Transverse colon (tissue), 4 donors: ENCODE data around the gene PMPCA. TPM values are rescaled to one million over a fixed set of nuclear protein-coding genes. Genes with fewer than 3 reads are reported as not detected.

Experiments used
- DNase-seq: peaks from one replicate; pipeline ENCODE4 v3.0.0-alpha.2; 2019
- H3K27ac ChIP-seq, 4 donors: fragments of 200-600 bp; sonication (generic); 2 replicates each; pipeline ENCODE4 v1.5.1; 2016 to 2018; ENCODE audit warnings: inconsistent platforms in 4 of 4
- H3K27me3 ChIP-seq: fragments of 200-600 bp; sonication (generic); 2 replicates; pipeline ENCODE4 v1.5.1; 2017; ENCODE audit warnings: inconsistent platforms
- H3K36me3 ChIP-seq, 4 donors: fragments of 200-600 bp; sonication (generic); 2 replicates each; pipeline ENCODE4 v1.5.1; 2017 to 2019; ENCODE audit warnings: inconsistent platforms in 4 of 4
- H3K4me1 ChIP-seq, 4 donors: fragments of 200-600 bp; sonication (generic); 2 replicates each; pipeline ENCODE4 v1.5.1; 2017 to 2020; ENCODE audit warnings: inconsistent platforms in 4 of 4
- H3K4me3 ChIP-seq, 4 donors: fragments of 200-600 bp; sonication (generic); 1 replicate in 1 of 4; 2 replicates in 3 of 4; pipeline versions ENCODE4 v1.5.1 to v1.6.1; 2017 to 2019; ENCODE audit warnings: inconsistent platforms in 4 of 4
- H3K9me3 ChIP-seq, 2 donors: fragments of 200-600 bp; sonication (generic); 2 replicates each; pipeline ENCODE4 v1.5.1; 2017 to 2019; ENCODE audit warnings: inconsistent platforms in 2 of 2
- CTCF ChIP-seq, 5 experiments: fragments of 200-600 bp in 3 of 5; fragments of 450-650 bp in 2 of 5; sonication (generic) in 3 of 5; IDR thresholded peaks; 1 replicate in 2 of 5; 2 replicates in 3 of 5; pipeline ENCODE4 v1.5.1; 2016 to 2017; ENCODE audit warnings: antibody characterized with exemption in 5 of 5, inconsistent platforms in 3 of 5, mild to moderate bottlenecking in 2 of 5, moderate library complexity in 1 of 5
- EP300 ChIP-seq: sonication (generic); formaldehyde crosslinking; IDR thresholded peaks from one replicate; pipeline ENCODE4 v1.6.1; 2017; ENCODE audit warnings: antibody characterized with exemption, low read depth
- POLR2A ChIP-seq: fragments of 450-650 bp; IDR thresholded peaks from one replicate; pipeline ENCODE4 v1.6.1; 2016; ENCODE audit warnings: antibody characterized with exemption, mild to moderate bottlenecking, moderate library complexity
- POLR2AphosphoS5 ChIP-seq, 3 donors: sonication (generic); formaldehyde crosslinking; IDR thresholded peaks; one replicate each; pipeline ENCODE4 v1.6.1; 2016; ENCODE audit warnings: antibody characterized with exemption in 3 of 3
- WGBS, 2 donors: methylation state at CpG; one replicate each; pipeline ENCODE4 v1.1.5; 2018; ENCODE audit warnings: low coverage in 1 of 2; 5-methylcytosine and 5-hydroxymethylcytosine counted together
- in situ Hi-C, 4 donors: fragments of 200-750 bp; cut with MboI; loops; one replicate each; pipeline versions ENCODE4 v1.15.0 to v1.15.1; 2017; ENCODE audit warnings: low sequenced_read_pairs in 3 of 4, low pct_ligation_motif_present in 1 of 4, low pct_unique_long_range_greater_than_20kb in 1 of 4
- intact Hi-C: fragments of 100-400 bp; cut with DNase I; formaldehyde crosslinking; loops from one replicate; pipeline ENCODE4 v1.15.1; 2023; ENCODE audit warnings: low total_unique reads
- total RNA-seq, 4 donors: library from RNA; depleted of rRNA; stranded (reverse); fragments of >200 nt; gene quantifications; one replicate each; pipeline ENCODE4 v1.1.0, GENCODE V29; 2016

The PMPCA gene
- total RNA-seq, 4 donors from 2014 or later: 24.3 to 61.3 (median 45.8) TPM

- in situ Hi-C loops: no loop called here
- Histone ChIP-seq H3K4me3 (no peak overlapping the region), H3K9me3 (no peaks in the 10 kb centered on the region), H3K27me3 (no peaks in the 10 kb centered on the region), H3K36me3 (peaks cover 0 to 71% (median 32%) of the 10 kb centered on the region in 4 donors), H3K4me1 (no peaks in the 10 kb centered on the region), H3K27ac (no peak overlapping the region)
- intact Hi-C loops: no loop called here
- TF ChIP-seq EP300 (no peak), POLR2A (no peak), CTCF (IDR thresholded peaks at IDR 0.05) (no peak), POLR2AphosphoS5 (IDR thresholded peaks at IDR 0.05) (no peak)
- no peak for DNase-seq
- 96% methylated on average over 30 of the region's 30 CpGs; no CpG with 5 or more reads in 1 of the 2 donors for WGBS, 2 donors
Measured at GRCh38 chr9:136466155-136466541, 55.7 kb downstream of the PMPCA start.

- Histone ChIP-seq H3K4me3 (no peak overlapping the region), H3K4me1 (no peaks in the 10 kb centered on the region), H3K9me3 (no peaks in the 10 kb centered on the region), H3K27ac (no peak overlapping the region), H3K27me3 (no peaks in the 10 kb centered on the region), H3K36me3 (peaks cover 0 to 68% (median 38%) of the 10 kb centered on the region in 4 donors)
- in situ Hi-C loops (no loop called here), intact Hi-C loops (no loop called here)
- WGBS, 2 donors: 89 to 91% methylated on average over 10 to 15 of the region's 15 CpGs
- DNase-seq: no peak
- TF ChIP-seq EP300 (no peak), POLR2AphosphoS5 (IDR thresholded peaks at IDR 0.05) (no peak), POLR2A (no peak), CTCF (IDR thresholded peaks at IDR 0.05) (no peak)
Measured at GRCh38 chr9:136467766-136468165, 57.3 kb downstream of the PMPCA start.

GRCh38 chr9:136470356-136470755 lies 59.9 kb downstream of the PMPCA start:
- peaks cover 0 to 53% (median 29%) of the 10 kb centered on the region in 4 donors for H3K36me3 ChIP-seq

GRCh38 chr9:136470792-136471469 lies 60.5 kb downstream of the PMPCA start:
- intact Hi-C loops: no loop called here
- TF ChIP-seq EP300 (no peak), POLR2AphosphoS5 (IDR thresholded peaks at IDR 0.05) (no peak), POLR2A (no peak), CTCF (IDR thresholded peaks at IDR 0.05) (no peak)
- WGBS, 2 donors: 86 to 94% methylated on average over 2 to 12 of the region's 12 CpGs
- H3K4me3 ChIP-seq: no peak overlapping the region
- H3K27me3 ChIP-seq: no peaks in the 10 kb centered on the region
- H3K27ac ChIP-seq: no peak overlapping the region
- H3K4me1 ChIP-seq: no peaks in the 10 kb centered on the region
- peaks cover 0 to 53% (median 29%) of the 10 kb centered on the region in 4 donors for H3K36me3 ChIP-seq
- no peaks in the 10 kb centered on the region for H3K9me3 ChIP-seq
- in situ Hi-C loops: no loop called here
- DNase-seq: no peak

More at GRCh38 chr9:136470356-136470755, 59.9 kb downstream of the PMPCA start:
- intact Hi-C loops (no loop called here), in situ Hi-C loops (no loop called here)
- WGBS, 2 donors: 94 to 96% methylated on average over 3 to 11 of the region's 11 CpGs
- Histone ChIP-seq H3K27me3 (no peaks in the 10 kb centered on the region), H3K4me1 (no peaks in the 10 kb centered on the region), H3K27ac (no peak overlapping the region), H3K9me3 (no peaks in the 10 kb centered on the region), H3K4me3 (no peak overlapping the region)
- no peak for DNase-seq
- TF ChIP-seq POLR2A (no peak), CTCF (IDR thresholded peaks at IDR 0.05) (no peak), EP300 (no peak), POLR2AphosphoS5 (IDR thresholded peaks at IDR 0.05) (no peak)
